GM10248 (cell line): ENCODE measurements around the gene SORCS3.

Experiments used
- CTCF ChIA-PET: fragments of 300-600 bp; sonication (Branson Sonifier 250); formaldehyde crosslinking; extraction: SDS; loops from one replicate; lab custom pipeline; 2021; ENCODE audit warnings: antibody characterized with exemption; lab: Yijun Ruan, JAX
- POLR2A ChIA-PET: fragments of 350-650 bp; sonication (Branson Sonifier 250); formaldehyde crosslinking; extraction: SDS; loops from one replicate; lab custom pipeline; 2020; ENCODE audit warnings: antibody characterized with exemption; lab: Yijun Ruan, JAX
- DNase-seq: peaks from one replicate; pipeline ENCODE4 v3.0.0; 2012; ENCODE audit errors: extremely low spot score
- TF ChIP-seq, protein P1 (sequence below): IDR thresholded peaks from 2 replicates; pipeline ENCODE4 v1.5.1; 2012; ENCODE audit warnings: mild to moderate bottlenecking, low read depth; ENCODE audit errors: extremely low read depth, missing control alignments, control extremely low read depth

The SORCS3 gene

DNA sequence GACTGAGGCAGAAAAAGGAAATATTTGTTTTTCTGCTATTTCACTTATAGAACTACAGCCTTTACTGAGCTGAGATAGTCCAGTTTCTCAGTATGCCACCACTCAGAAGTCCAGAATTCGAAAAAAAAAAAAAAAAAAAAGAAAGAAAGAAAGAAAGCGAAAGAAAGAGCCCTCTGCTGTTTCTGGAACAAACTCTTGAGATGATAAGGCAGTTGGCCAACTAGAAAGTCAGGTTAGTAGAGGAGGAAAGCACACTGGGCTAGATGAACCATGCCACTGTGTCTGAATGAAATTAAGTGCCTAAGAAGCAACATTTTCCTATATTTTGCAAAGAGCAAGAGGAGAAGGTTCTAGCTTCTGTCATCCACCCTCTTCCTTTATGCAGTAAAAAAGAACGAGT, 403.8 kb downstream of the SORCS3 start:
- DNase-seq: no peak
- ChIA-PET CTCF (interaction anchor here (0.9 to 1.8 kb wide), 2 partner anchors 12 to 26 kb away, joined by 3 to 5 read pairs; no protein-coding TSS in a partner anchor), POLR2A (no interaction called here)
- TF ChIP-seq, protein P1, sequence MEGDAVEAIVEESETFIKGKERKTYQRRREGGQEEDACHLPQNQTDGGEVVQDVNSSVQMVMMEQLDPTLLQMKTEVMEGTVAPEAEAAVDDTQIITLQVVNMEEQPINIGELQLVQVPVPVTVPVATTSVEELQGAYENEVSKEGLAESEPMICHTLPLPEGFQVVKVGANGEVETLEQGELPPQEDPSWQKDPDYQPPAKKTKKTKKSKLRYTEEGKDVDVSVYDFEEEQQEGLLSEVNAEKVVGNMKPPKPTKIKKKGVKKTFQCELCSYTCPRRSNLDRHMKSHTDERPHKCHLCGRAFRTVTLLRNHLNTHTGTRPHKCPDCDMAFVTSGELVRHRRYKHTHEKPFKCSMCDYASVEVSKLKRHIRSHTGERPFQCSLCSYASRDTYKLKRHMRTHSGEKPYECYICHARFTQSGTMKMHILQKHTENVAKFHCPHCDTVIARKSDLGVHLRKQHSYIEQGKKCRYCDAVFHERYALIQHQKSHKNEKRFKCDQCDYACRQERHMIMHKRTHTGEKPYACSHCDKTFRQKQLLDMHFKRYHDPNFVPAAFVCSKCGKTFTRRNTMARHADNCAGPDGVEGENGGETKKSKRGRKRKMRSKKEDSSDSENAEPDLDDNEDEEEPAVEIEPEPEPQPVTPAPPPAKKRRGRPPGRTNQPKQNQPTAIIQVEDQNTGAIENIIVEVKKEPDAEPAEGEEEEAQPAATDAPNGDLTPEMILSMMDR: no peak

DNA sequence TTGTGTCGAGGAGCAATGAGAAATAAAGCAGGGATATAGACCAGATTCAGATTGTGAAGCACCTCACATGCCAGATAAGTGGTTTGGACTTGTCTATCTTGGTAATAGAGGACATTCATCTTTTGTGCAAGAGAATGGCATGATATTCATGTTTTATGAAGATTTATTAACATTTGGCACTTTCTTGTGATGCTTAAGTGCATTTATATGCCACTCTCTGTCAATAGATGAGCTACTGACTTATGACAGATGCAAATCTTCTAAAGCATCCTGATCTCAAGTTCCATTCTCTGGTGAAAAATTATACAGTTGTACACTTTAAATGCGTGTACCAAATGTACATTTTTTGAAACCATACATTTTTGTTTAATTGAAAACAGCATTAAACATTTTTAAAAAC, 415.3 kb downstream of the SORCS3 start:
- ChIA-PET POLR2A (no interaction called here), CTCF (no interaction called here)
- DNase-seq: no peak
- TF ChIP-seq, protein P1: no peak

DNA sequence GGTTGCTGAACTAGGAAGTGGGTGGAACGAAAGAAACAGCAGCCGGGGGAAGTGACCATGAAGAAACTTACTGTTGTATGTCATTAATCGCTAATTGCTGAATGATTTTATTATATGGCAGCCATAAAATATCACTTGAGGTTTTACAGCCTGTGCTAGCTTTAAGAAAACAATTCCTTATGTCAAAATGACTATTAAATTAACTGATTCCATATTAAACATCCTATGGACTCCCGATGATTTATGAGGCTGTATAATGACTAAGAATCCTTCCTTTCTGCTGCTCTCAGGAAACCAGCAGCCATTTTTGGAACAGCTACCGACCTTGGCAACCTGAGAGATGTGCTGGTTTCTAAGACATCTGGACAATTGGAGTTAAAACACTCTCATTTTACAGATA, 421.9 kb downstream of the SORCS3 start:
- ChIA-PET CTCF (interaction anchor here (0.8 kb wide), 2 partner anchors 8 kb away, joined by 3 to 5 read pairs; no protein-coding TSS in a partner anchor), POLR2A (no interaction called here)
- TF ChIP-seq, protein P1: no peak
- no peak for DNase-seq

DNA sequence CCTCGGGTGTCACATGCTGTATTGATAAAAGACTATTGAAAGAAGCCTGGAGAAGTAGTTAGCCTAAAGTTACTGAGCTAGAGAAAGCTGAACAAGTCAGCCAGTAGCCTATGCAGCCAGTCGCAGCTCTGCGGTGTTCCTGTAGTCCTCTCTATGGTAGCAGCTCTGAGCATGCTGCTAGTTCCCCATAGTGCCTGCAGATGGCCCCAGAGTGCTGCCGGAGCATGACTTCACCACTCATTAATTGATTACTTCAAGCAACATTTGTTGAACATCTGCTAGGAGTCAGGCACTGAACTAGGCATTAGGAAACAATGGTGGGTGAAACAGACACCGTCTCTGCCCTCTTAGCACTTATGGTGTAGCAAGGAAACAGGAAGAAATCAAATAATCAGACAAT, 422.7 kb downstream of the SORCS3 start:
- POLR2A ChIA-PET: no interaction called here
- TF ChIP-seq, protein P1: peak; percentile 26
- CTCF ChIA-PET: interaction anchor here (0.8 to 1.4 kb wide), 4 partner anchors 9 to 12 kb away, joined by 3 to 5 read pairs (median 3); no protein-coding TSS in a partner anchor
- peak; percentile 20 for DNase-seq

DNA sequence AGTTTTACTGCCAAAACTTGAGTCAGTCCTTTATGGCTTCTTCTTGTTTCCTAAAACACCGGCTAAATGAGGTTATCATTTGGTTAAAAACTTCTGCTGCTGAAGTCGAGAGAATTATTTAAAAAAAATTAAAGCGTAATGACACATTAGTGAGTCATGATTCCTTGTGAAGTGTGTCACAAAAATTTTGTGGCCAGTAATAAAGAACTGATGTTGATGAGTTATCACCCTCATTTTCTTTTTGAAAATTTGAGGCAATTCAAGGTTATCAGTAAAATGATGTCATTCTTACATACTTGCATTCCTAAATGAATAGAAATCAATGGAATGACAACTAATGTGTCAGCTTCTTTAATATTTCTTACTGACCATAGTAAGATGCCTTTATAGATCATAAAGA, 427.4 kb downstream of the SORCS3 start:
- ChIA-PET CTCF (no interaction called here), POLR2A (no interaction called here)
- DNase-seq: no peak
- TF ChIP-seq, protein P1: no peak

DNA sequence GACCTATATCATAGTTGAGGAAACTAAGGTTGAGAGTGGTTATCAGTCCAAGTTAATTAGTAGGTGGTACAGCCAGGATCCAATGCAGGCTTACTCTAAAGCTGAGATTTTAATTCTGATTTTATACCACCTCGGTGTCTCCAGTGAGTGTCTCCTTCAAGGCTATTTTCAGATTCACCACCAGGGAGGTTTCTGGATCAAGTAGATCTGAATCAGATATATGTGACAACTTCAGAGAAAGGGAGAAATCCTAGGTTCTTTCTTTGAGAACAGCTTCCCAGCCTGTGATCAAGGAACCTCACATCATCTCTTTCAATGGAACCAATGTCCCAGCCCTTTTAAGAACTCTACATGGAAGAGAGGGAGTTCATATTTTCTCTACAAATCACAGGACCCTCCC, 429.2 kb downstream of the SORCS3 start:
- ChIA-PET POLR2A (no interaction called here), CTCF (interaction anchor here (0.8 to 1.2 kb wide), 2 partner anchors 25 to 52 kb away, joined by 3 to 4 read pairs; no protein-coding TSS in a partner anchor)
- TF ChIP-seq, protein P1: no peak
- DNase-seq: no peak
